Esophagus muscularis mucosa (tissue), 4 donors: ENCODE measurements around the gene MYRIP. TPM values are rescaled to one million over a fixed set of nuclear protein-coding genes. Genes with fewer than 3 reads are reported as not detected.
"Not testable (repeated sequence)": the region's sequence is repeated elsewhere in the genome, so short reads cannot be mapped to it uniquely, and the experiment has no call there.

ENCODE experiments used
- DNase-seq: peaks from one replicate; pipeline ENCODE4 v3.0.0-alpha.2; 2017; ENCODE audit errors: extremely low spot score
- H3K27ac ChIP-seq, 4 donors: fragments of 200-600 bp; sonication (generic); replicated peaks in 1 of 4; 1 replicate in 3 of 4; 2 replicates in 1 of 4; pipeline ENCODE4 v1.5.1; 2016 to 2019; ENCODE audit warnings: mild to moderate bottlenecking in 1 of 4
- H3K27me3 ChIP-seq, 4 donors: fragments of 200-600 bp; sonication (generic); one replicate each; pipeline versions ENCODE4 v1.5.1 to v1.6.0; 2016 to 2019
- H3K36me3 ChIP-seq, 4 donors: fragments of 200-600 bp; sonication (generic); one replicate each; pipeline ENCODE4 v1.5.1; 2016 to 2019
- H3K4me1 ChIP-seq, 4 donors: fragments of 200-600 bp; sonication (generic); one replicate each; pipeline ENCODE4 v1.5.1; 2016 to 2019
- H3K4me3 ChIP-seq, 4 donors: fragments of 200-600 bp; sonication (generic); 1 replicate in 2 of 4; 2 replicates in 2 of 4; pipeline ENCODE4 v1.5.1; 2016 to 2019; ENCODE audit warnings: mild to moderate bottlenecking in 4 of 4, moderate library complexity in 1 of 4
- H3K9me3 ChIP-seq, 4 donors: fragments of 200-600 bp; sonication (generic); 1 replicate in 3 of 4; 2 replicates in 1 of 4; pipeline ENCODE4 v1.5.1; 2016 to 2019
- EP300 ChIP-seq: sonication (generic); formaldehyde crosslinking; IDR thresholded peaks from one replicate; pipeline ENCODE4 v1.6.1; 2017; ENCODE audit warnings: antibody characterized with exemption
- POLR2A ChIP-seq: fragments of 450-650 bp; IDR thresholded peaks from one replicate; pipeline ENCODE4 v1.6.1; 2017; ENCODE audit warnings: antibody characterized with exemption, moderate library complexity, mild to moderate bottlenecking, low read depth
- POLR2AphosphoS5 ChIP-seq, 2 donors: sonication (generic); formaldehyde crosslinking; IDR thresholded peaks; one replicate each; pipeline ENCODE4 v1.6.1; 2017; ENCODE audit warnings: antibody characterized with exemption in 2 of 2
- WGBS: methylation state at CpG from one replicate; pipeline ENCODE4 v1.1.5; 2018; 5-methylcytosine and 5-hydroxymethylcytosine counted together
- intact Hi-C: fragments of 100-400 bp; cut with DNase I; formaldehyde crosslinking; loops from one replicate; pipeline ENCODE4 v1.15.1; 2023
- total RNA-seq, 4 donors: library from RNA; depleted of rRNA; stranded (reverse); fragments of >200 nt; gene quantifications; one replicate each; pipeline versions ENCODE4 v1.1.0 to v1.2.1, GENCODE V29; 2016
- TF ChIP-seq, protein P1 (sequence below), 3 experiments: fragments of 200-600 bp in 2 of 3; fragments of 450-650 bp in 1 of 3; sonication (generic) in 2 of 3; IDR thresholded peaks; one replicate each; pipeline ENCODE4 v1.5.1; 2017 to 2019; ENCODE audit warnings: antibody characterized with exemption in 3 of 3, mild to moderate bottlenecking in 2 of 3, moderate library complexity in 1 of 3

Gene MYRIP
- total RNA-seq, 4 donors from 2014 or later, result 3.3 to 7.2 (median 5.8) TPM

- no peaks in the 10 kb centered on the region for H3K4me1 ChIP-seq
- TF ChIP-seq, protein P1, sequence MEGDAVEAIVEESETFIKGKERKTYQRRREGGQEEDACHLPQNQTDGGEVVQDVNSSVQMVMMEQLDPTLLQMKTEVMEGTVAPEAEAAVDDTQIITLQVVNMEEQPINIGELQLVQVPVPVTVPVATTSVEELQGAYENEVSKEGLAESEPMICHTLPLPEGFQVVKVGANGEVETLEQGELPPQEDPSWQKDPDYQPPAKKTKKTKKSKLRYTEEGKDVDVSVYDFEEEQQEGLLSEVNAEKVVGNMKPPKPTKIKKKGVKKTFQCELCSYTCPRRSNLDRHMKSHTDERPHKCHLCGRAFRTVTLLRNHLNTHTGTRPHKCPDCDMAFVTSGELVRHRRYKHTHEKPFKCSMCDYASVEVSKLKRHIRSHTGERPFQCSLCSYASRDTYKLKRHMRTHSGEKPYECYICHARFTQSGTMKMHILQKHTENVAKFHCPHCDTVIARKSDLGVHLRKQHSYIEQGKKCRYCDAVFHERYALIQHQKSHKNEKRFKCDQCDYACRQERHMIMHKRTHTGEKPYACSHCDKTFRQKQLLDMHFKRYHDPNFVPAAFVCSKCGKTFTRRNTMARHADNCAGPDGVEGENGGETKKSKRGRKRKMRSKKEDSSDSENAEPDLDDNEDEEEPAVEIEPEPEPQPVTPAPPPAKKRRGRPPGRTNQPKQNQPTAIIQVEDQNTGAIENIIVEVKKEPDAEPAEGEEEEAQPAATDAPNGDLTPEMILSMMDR (IDR thresholded peaks at IDR 0.05), result no peak
- TF ChIP-seq EP300 (no peak), POLR2AphosphoS5 (IDR thresholded peaks at IDR 0.05) (no peak)
- H3K4me3 ChIP-seq, result no peak overlapping the region
- DNase-seq, result no peak
- H3K27me3 ChIP-seq, result no peaks in the 10 kb centered on the region
- intact Hi-C loops, result no loop called here
- H3K9me3 ChIP-seq, result no peaks in the 10 kb centered on the region
- WGBS, result 38% methylated on average over 1 of the region's 1 CpG
- no peaks in the 10 kb centered on the region for H3K36me3 ChIP-seq
- no peak overlapping the region for H3K27ac ChIP-seq
Observed at GRCh38 chr3:39766433-39766832, 43.0 kb upstream of the MYRIP start.

GRCh38 chr3:39766909-39767308, 42.5 kb upstream of the MYRIP start:
- H3K9me3 ChIP-seq, H3K4me3 ChIP-seq, DNase-seq, intact Hi-C loops, H3K36me3 ChIP-seq, H3K27me3 ChIP-seq, H3K4me1 ChIP-seq, H3K27ac ChIP-seq: not testable (repeated sequence)

- H3K9me3 ChIP-seq, H3K4me1 ChIP-seq, H3K27ac ChIP-seq, H3K4me3 ChIP-seq, intact Hi-C loops, H3K36me3 ChIP-seq, H3K27me3 ChIP-seq, DNase-seq: not testable (repeated sequence)
- 88% methylated on average over 5 of the region's 5 CpGs for WGBS
Observed at GRCh38 chr3:39778168-39778567, 31.2 kb upstream of the MYRIP start.

DNA sequence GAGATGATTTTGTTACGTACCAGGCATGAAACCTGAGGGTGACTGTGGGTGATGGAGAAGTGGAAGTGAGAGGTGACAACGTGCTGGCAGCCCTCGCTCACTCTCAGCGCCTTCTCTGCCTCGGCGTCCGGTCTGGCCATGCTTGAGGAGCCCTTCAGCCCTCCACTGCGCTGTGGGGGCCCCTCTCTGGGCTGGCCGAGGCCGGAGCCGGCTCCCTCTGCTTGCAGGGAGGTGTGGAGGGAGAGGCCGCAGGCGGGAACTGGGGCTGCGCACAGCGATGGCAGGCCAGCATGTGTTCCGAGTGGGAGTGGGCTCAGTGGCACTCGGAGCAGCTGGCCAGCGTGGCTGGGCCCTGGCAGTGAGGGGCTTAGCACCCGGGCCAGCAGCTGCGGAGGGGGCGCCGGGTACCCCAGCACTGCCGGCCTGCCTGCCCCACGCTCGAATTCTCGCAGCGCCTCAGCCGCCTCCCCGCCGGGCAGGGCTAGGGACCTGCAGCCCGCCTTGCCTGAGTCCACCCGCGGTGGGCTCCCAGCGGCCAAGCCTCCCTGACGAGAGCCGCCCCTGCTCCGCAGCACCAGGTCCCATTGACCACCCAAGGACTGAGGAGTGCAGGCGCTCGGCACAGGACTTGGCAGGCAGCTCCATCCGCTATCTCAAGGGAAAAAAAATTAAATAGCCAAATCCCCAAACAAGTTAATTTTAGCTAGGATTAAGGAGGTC, 29.7 kb upstream of the MYRIP start:
- H3K27ac ChIP-seq, result no peak overlapping the region
- no peaks in the 10 kb centered on the region for H3K4me1 ChIP-seq
- WGBS, result 92% methylated on average over 32 of the region's 40 CpGs
- DNase-seq, result no peak
- no peak overlapping the region for H3K4me3 ChIP-seq
- intact Hi-C loops, result no loop called here
- no peaks in the 10 kb centered on the region for H3K36me3 ChIP-seq
- TF ChIP-seq, protein P1 (IDR thresholded peaks at IDR 0.05), result no peak
- TF ChIP-seq EP300 (no peak), POLR2A (no peak), POLR2AphosphoS5 (IDR thresholded peaks at IDR 0.05) (no peak)
- no peaks in the 10 kb centered on the region for H3K9me3 ChIP-seq
- no peaks in the 10 kb centered on the region for H3K27me3 ChIP-seq

GRCh38 chr3:39780352-39780751, 29.1 kb upstream of the MYRIP start:
- TF ChIP-seq POLR2A, result no peak
- no peak for TF ChIP-seq EP300
- TF ChIP-seq, protein P1 (IDR thresholded peaks at IDR 0.05), result no peak
- no peak for TF ChIP-seq POLR2AphosphoS5 (IDR thresholded peaks at IDR 0.05)
- Histone ChIP-seq H3K27me3 (no peaks in the 10 kb centered on the region), H3K9me3 (no peaks in the 10 kb centered on the region), H3K4me3 (no peak overlapping the region), H3K36me3 (no peaks in the 10 kb centered on the region), H3K27ac (no peak overlapping the region), H3K4me1 (no peaks in the 10 kb centered on the region)
- intact Hi-C loops, result no loop called here
- 72% methylated on average over 4 of the region's 4 CpGs for WGBS
- no peak for DNase-seq

- Histone ChIP-seq H3K4me3 (no peak overlapping the region), H3K4me1 (no peaks in the 10 kb centered on the region), H3K36me3 (no peaks in the 10 kb centered on the region), H3K27me3 (no peaks in the 10 kb centered on the region), H3K9me3 (no peaks in the 10 kb centered on the region), H3K27ac (no peak overlapping the region)
- TF ChIP-seq, protein P1 (IDR thresholded peaks at IDR 0.05), result no peak
- no peak for TF ChIP-seq EP300
- TF ChIP-seq POLR2A, result no peak
- no peak for TF ChIP-seq POLR2AphosphoS5 (IDR thresholded peaks at IDR 0.05)
- WGBS, result 65% methylated on average over 1 of the region's 1 CpG
- intact Hi-C loops, result no loop called here
- DNase-seq, result no peak
Observed at GRCh38 chr3:39781025-39781424, 28.4 kb upstream of the MYRIP start.
